Heart left ventricle (tissue), 16 donors: ENCODE data around the gene CR1. TPM values are rescaled to one million over a fixed set of nuclear protein-coding genes. Genes with fewer than 3 reads are reported as not detected.

ENCODE experiments used
- ATAC-seq, 4 donors: fragments of 200-7000 bp; cut with Tn5 transposase; one replicate each; pipeline ENCODE4 v1.9.1; 2020 to 2022; ENCODE audit warnings: moderate library complexity in 4 of 4, mild to moderate bottlenecking in 3 of 4, moderate number of reproducible peaks in 1 of 4
- DNase-seq, 5 donors: peaks; one replicate each; pipeline ENCODE4 v3.0.0-alpha.2; 2020
- H3K27ac ChIP-seq, 12 donors: fragments of 200-600 bp; sonication (generic) in 4 of 12; one replicate each; pipeline versions ENCODE4 v1.5.0 to v1.8.0; 2016 to 2022; ENCODE audit warnings: mild to moderate bottlenecking in 2 of 12
- H3K27me3 ChIP-seq, 9 donors: fragments of 200-600 bp; sonication (generic) in 2 of 9; one replicate each; pipeline versions ENCODE4 v1.5.1 to v1.8.0; 2016 to 2022; ENCODE audit warnings: mild to moderate bottlenecking in 3 of 9
- H3K36me3 ChIP-seq, 9 donors: fragments of 200-600 bp; sonication (generic) in 2 of 9; one replicate each; pipeline versions ENCODE4 v1.5.0 to v1.8.0; 2018 to 2022; ENCODE audit warnings: mild to moderate bottlenecking in 2 of 9
- H3K4me1 ChIP-seq, 12 donors: fragments of 200-600 bp; sonication (generic) in 4 of 12; one replicate each; pipeline versions ENCODE4 v1.5.0 to v1.8.0; 2016 to 2022; ENCODE audit warnings: mild to moderate bottlenecking in 3 of 12
- H3K4me3 ChIP-seq, 12 donors: fragments of 200-600 bp; sonication (generic) in 4 of 12; one replicate each; pipeline versions ENCODE4 v1.5.0 to v1.8.0; 2017 to 2022; ENCODE audit warnings: mild to moderate bottlenecking in 9 of 12, moderate library complexity in 4 of 12
- H3K9me3 ChIP-seq, 12 donors: fragments of 200-600 bp; sonication (generic) in 4 of 12; one replicate each; pipeline versions ENCODE4 v1.5.0 to v1.8.0; 2016 to 2022; ENCODE audit warnings: mild to moderate bottlenecking in 1 of 12
- POLR2A ChIP-seq, 2 donors: fragments of 450-650 bp; IDR thresholded peaks; one replicate each; pipeline ENCODE4 v1.6.1; 2017; ENCODE audit warnings: antibody characterized with exemption in 2 of 2, mild to moderate bottlenecking in 2 of 2, moderate library complexity in 2 of 2
- WGBS, 4 donors: extraction: QIAGEN DNeasy Blood & Tissue Kit in 2 of 4; methylation state at CpG; one replicate each; pipeline versions ENCODE4 v1.1.5 to v1.1.7; 2013 to 2018; 5-methylcytosine and 5-hydroxymethylcytosine counted together
- intact Hi-C, 10 donors: fragments of 100-400 bp; cut with DNase I; formaldehyde crosslinking; loops; one replicate each; pipeline versions ENCODE4 v1.11.1 to v1.14.2; 2022
- polyA plus RNA-seq, 2 donors: library from polyadenylated mRNA; stranded (reverse); fragments of 200-250 nt; gene quantifications; one replicate each; pipeline ENCODE4 v1.2.3, GENCODE V29; 2013
- total RNA-seq, 9 donors: library from RNA; depleted of rRNA in 2 of 9; stranded (reverse); fragments of >200 nt in 2 of 9; fragmentation: NEBNext Ultra II Directional in 3 of 9; extraction: Animal tissue kit (Norgen Biotek cat#: 25700) in 3 of 9; gene quantifications; one replicate each; pipeline versions ENCODE4 v1.1.0 to v1.2.4, GENCODE V29; 2016 to 2023
- TF ChIP-seq, protein P1 (sequence below), 12 donors: fragments of 200-600 bp; sonication (generic) in 4 of 12; IDR thresholded peaks; one replicate each; pipeline versions ENCODE4 v1.5.0 to v1.8.0; 2018 to 2022; ENCODE audit warnings: antibody characterized with exemption in 12 of 12, mild to moderate bottlenecking in 5 of 12
- donor health status: ischemic (EF 13 %, LVEDD 7.1; RV severe dilation, severe dysfunction).
- donor health status: healthy with polysubstance abuse.
- donor health status: DM: no; HTN: yes; CAD: no.
- donor health status: DM: no; HTN: no; CAD: no.
- donor health status: ischemic (EF 25% LVEDD 6.9; RV normal size, moderate dysfunction).
- donor health status: ischemic (EF 25% LVEDD 5.7; RV mildly dilated, moderate dysfunction).
- donor health status: healthy.
- donor health status: DM: yes; HTN: yes; CAD: no.
- donor health status: ischemic (EF 35%, LVEDD 5.7; RV mildly dilated, moderate dysfunction).
- donor health status: nonischemic (EF 11% LVEDD 7.7; RV severe dilation, severe dysfunction).
- donor health status: DM: yes; HTN: yes; CAD: no.
- donor health status: PGD.
- donor health status: ischemic (EF 29% LVEDD 5.4; RV normal size, mild dysfunction).
- donor health status: nonischemic (EF 23%, LVEDD 6.1; RV moderate dilation, normal function).

Gene CR1
- total and polyA plus RNA-seq, 11 donors: 0.19 to 43.0 (median 1.7) TPM

DNA sequence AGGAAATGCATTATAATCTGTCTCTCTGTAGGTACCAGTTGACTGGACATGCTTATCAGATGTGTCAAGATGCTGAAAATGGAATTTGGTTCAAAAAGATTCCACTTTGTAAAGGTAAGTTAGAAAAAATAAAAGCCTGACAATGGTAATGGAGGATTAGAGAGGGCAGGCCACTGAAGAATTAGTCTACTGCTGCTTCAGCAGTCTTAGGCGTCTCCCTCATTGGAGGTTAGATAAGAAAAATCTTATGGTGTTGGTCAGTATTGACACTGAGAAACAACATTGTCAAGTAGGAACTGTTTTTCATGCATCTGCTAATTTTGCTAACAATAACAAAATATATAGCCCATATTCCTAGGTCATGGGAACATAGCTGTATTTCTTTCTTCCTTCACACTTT lies 21.7 kb upstream of the CR1 start:
- H3K4me1 ChIP-seq: no peaks in the 10 kb centered on the region
- H3K4me3 ChIP-seq: no peak overlapping the region
- H3K9me3 ChIP-seq: no peaks in the 10 kb centered on the region
- no peak for DNase-seq
- TF ChIP-seq POLR2A (IDR thresholded peaks at IDR 0.05): no peak
- TF ChIP-seq, protein P1, sequence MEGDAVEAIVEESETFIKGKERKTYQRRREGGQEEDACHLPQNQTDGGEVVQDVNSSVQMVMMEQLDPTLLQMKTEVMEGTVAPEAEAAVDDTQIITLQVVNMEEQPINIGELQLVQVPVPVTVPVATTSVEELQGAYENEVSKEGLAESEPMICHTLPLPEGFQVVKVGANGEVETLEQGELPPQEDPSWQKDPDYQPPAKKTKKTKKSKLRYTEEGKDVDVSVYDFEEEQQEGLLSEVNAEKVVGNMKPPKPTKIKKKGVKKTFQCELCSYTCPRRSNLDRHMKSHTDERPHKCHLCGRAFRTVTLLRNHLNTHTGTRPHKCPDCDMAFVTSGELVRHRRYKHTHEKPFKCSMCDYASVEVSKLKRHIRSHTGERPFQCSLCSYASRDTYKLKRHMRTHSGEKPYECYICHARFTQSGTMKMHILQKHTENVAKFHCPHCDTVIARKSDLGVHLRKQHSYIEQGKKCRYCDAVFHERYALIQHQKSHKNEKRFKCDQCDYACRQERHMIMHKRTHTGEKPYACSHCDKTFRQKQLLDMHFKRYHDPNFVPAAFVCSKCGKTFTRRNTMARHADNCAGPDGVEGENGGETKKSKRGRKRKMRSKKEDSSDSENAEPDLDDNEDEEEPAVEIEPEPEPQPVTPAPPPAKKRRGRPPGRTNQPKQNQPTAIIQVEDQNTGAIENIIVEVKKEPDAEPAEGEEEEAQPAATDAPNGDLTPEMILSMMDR (IDR thresholded peaks at IDR 0.05): no peak
- no peak overlapping the region for H3K27ac ChIP-seq
- intact Hi-C loops: no loop called here
- H3K36me3 ChIP-seq: no peaks in the 10 kb centered on the region
- peaks cover 0 to 37% (median 0%) of the 10 kb centered on the region in 9 donors for H3K27me3 ChIP-seq
- no peak for ATAC-seq
- WGBS, 4 donors: 75 to 91% (median 88%) methylated on average over 1 of the region's 1 CpG

- H3K9me3 ChIP-seq: no peaks in the 10 kb centered on the region
- DNase-seq (no peak), ATAC-seq (no peak)
- no peak overlapping the region for H3K4me3 ChIP-seq
- peaks cover 0 to 26% (median 0%) of the 10 kb centered on the region in 9 donors for H3K27me3 ChIP-seq
- 82 to 91% (median 89%) methylated on average over 3 of the region's 3 CpGs for WGBS, 4 donors
- no peaks in the 10 kb centered on the region for H3K36me3 ChIP-seq
- intact Hi-C loops: no loop called here
- H3K4me1 ChIP-seq: no peaks in the 10 kb centered on the region
- TF ChIP-seq POLR2A (IDR thresholded peaks at IDR 0.05): no peak
- TF ChIP-seq, protein P1 (IDR thresholded peaks at IDR 0.05): no peak
- H3K27ac ChIP-seq: no peak overlapping the region
These were observed 9.8 kb upstream of the CR1 start for GRCh38 chr1:207486198-207486597.

- TF ChIP-seq POLR2A (IDR thresholded peaks at IDR 0.05): no peak
- TF ChIP-seq, protein P1 (IDR thresholded peaks at IDR 0.05): no peak
- H3K4me3 ChIP-seq: no peak overlapping the region
- no peaks in the 10 kb centered on the region for H3K4me1 ChIP-seq
- ATAC-seq (no peak), DNase-seq (no peak)
- H3K27ac ChIP-seq: no peak overlapping the region
- H3K27me3 ChIP-seq: peaks cover 0 to 30% (median 7%) of the 10 kb centered on the region in 9 donors
- no peaks in the 10 kb centered on the region for H3K36me3 ChIP-seq
- intact Hi-C loops: no loop called here
- 68 to 76% (median 70%) methylated on average over 4 of the region's 4 CpGs for WGBS, 4 donors
- no peaks in the 10 kb centered on the region for H3K9me3 ChIP-seq
These were observed 8.3 kb upstream of the CR1 start for GRCh38 chr1:207487636-207488035.

GRCh38 chr1:207493212-207493611 lies 2.7 kb upstream of the CR1 start:
- ATAC-seq (no peak), DNase-seq (no peak)
- Histone ChIP-seq H3K36me3 (no peaks in the 10 kb centered on the region), H3K9me3 (no peaks in the 10 kb centered on the region), H3K27ac (no peak overlapping the region), H3K4me1 (peaks cover 0 to 11% (median 0%) of the 10 kb centered on the region in 12 donors), H3K4me3 (no peak overlapping the region), H3K27me3 (peaks cover 13 to 79% (median 35%) of the 10 kb centered on the region in 9 donors)
- WGBS, 4 donors: 76 to 84% (median 77%) methylated on average over 3 of the region's 3 CpGs
- intact Hi-C loops: no loop called here
- no peak for TF ChIP-seq POLR2A (IDR thresholded peaks at IDR 0.05)
- TF ChIP-seq, protein P1 (IDR thresholded peaks at IDR 0.05): no peak
